Measurements from ENCODE around the gene EFCAB6. TPM values are rescaled to one million over a fixed set of nuclear protein-coding genes. Genes with fewer than 3 reads are reported as not detected.

EFCAB6 gene
- total RNA-seq, 1 experiment from 2014 or later: 0.21 TPM

DNA sequence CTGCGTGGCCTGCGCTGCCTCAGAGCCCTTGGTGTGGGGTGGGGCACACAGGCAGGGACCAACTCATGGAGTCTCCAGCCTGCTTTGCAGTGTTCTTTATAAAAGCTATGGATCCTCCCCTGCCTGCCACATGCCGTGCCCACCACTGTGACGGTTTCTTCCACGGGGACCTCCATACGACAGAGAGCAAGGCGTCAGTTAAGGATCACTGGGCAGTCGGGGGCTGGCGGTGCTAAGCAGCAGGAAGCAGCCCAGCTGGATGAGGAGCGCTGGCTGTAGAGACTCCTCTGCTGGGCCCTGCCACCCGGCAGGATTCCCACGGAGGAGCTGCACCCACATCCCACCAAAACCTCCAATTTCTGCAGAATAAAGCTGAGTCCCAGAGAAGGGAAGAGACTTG lies 23.1 kb upstream of the EFCAB6 start:
- TF ChIP-seq, protein P1, sequence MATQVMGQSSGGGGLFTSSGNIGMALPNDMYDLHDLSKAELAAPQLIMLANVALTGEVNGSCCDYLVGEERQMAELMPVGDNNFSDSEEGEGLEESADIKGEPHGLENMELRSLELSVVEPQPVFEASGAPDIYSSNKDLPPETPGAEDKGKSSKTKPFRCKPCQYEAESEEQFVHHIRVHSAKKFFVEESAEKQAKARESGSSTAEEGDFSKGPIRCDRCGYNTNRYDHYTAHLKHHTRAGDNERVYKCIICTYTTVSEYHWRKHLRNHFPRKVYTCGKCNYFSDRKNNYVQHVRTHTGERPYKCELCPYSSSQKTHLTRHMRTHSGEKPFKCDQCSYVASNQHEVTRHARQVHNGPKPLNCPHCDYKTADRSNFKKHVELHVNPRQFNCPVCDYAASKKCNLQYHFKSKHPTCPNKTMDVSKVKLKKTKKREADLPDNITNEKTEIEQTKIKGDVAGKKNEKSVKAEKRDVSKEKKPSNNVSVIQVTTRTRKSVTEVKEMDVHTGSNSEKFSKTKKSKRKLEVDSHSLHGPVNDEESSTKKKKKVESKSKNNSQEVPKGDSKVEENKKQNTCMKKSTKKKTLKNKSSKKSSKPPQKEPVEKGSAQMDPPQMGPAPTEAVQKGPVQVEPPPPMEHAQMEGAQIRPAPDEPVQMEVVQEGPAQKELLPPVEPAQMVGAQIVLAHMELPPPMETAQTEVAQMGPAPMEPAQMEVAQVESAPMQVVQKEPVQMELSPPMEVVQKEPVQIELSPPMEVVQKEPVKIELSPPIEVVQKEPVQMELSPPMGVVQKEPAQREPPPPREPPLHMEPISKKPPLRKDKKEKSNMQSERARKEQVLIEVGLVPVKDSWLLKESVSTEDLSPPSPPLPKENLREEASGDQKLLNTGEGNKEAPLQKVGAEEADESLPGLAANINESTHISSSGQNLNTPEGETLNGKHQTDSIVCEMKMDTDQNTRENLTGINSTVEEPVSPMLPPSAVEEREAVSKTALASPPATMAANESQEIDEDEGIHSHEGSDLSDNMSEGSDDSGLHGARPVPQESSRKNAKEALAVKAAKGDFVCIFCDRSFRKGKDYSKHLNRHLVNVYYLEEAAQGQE (IDR thresholded peaks at IDR 0.05; ENCODE audit: insufficient read depth in 1 of 2, low read depth in 2 of 2, low read length in 1 of 2): no peak
- no peak for TF ChIP-seq POLR2AphosphoS5 (IDR thresholded peaks at IDR 0.05; ENCODE audit: low read depth, low read length)
- TF ChIP-seq, protein P2, sequence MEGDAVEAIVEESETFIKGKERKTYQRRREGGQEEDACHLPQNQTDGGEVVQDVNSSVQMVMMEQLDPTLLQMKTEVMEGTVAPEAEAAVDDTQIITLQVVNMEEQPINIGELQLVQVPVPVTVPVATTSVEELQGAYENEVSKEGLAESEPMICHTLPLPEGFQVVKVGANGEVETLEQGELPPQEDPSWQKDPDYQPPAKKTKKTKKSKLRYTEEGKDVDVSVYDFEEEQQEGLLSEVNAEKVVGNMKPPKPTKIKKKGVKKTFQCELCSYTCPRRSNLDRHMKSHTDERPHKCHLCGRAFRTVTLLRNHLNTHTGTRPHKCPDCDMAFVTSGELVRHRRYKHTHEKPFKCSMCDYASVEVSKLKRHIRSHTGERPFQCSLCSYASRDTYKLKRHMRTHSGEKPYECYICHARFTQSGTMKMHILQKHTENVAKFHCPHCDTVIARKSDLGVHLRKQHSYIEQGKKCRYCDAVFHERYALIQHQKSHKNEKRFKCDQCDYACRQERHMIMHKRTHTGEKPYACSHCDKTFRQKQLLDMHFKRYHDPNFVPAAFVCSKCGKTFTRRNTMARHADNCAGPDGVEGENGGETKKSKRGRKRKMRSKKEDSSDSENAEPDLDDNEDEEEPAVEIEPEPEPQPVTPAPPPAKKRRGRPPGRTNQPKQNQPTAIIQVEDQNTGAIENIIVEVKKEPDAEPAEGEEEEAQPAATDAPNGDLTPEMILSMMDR (IDR thresholded peaks at IDR 0.05): no peak
- TF ChIP-seq SIN3A (IDR thresholded peaks at IDR 0.05; ENCODE audit: borderline replicate concordance, insufficient read depth, low read depth, low read length): no peak
- no peak for TF ChIP-seq TCF7L2 (IDR thresholded peaks at IDR 0.05; ENCODE audit: low read depth, low read length)
- DNase-seq (ENCODE audit: low read depth, low spot score): no peak
- in situ Hi-C loops (cut with HindIII; ENCODE audit: low pct_unique_long_range_greater_than_20kb, low sequenced_read_pairs): no loop called here
- POLR2A ChIA-PET: no interaction called here
- intact Hi-C loops (cut with micrococcal nuclease; ENCODE audit: unreplicated experiment): no loop called here
- BruUV-seq (replicated peaks): no TSS peak
- ATAC-seq: no peak
- Histone ChIP-seq H3K36me3 (ENCODE audit: control insufficient read depth, insufficient read depth, low read length) (no peaks in the 10 kb centered on the region), H3K27ac (ENCODE audit: low read length) (no peak overlapping the region), H3K27me3 (ENCODE audit: control insufficient read depth, insufficient read depth, low read length) (no peaks in the 10 kb centered on the region), H3K4me1 (ENCODE audit: control insufficient read depth, insufficient read depth, low read length) (no peaks in the 10 kb centered on the region), H3K9me3 (ENCODE audit: control insufficient read depth, insufficient read depth, low read depth, low read length) (no peaks in the 10 kb centered on the region), H3K4me3 (ENCODE audit: low read depth in 2 of 2, low read length in 2 of 2) (no peak overlapping the region)
- CTCF ChIA-PET: no interaction called here

DNA sequence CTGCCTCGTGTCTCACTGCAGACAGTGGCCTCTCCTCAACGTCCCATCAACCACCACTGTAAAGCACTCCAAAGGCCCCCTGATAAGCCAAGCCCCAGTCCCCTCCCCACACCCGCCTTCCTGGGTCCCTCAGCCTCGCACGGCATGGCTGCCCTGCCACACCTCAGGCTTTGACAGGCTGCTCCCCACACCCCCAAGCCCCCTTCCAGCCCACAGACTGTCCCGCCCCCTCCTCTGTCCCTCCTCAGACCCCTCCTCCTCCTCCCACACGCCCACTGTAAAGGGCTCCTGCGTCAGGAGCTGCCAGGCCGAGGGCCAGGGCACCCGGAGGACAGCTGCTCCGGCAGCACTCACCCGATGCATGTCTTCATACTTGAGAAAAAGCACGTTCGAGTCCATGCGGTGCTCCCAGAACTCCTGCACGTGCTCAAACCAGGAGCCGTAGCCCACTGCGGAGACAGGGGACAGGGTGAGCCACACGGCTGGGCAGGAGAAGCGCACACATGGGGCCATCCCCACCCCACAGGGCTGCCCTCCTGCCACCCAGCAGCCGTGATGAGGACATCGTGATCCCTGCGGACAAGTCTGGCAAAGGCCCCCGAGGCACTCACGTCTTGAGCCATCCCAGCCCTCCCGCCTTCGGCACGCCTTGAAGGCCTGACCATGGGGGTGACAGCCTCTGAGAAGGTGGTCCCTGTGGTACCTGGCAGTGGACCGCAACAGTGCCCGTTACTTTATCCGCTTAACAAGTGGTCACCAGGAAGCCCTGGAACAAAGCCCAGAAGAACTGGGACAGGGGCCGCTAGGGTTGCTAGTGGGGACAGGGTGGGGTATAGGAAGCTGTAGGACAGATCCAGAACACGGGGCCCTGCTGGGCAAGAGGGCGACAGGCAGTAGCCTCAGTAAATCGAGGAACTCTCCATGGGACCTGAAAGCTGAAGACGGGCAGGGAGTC lies 21.5 kb upstream of the EFCAB6 start:
- Histone ChIP-seq H3K36me3 (ENCODE audit: control insufficient read depth, insufficient read depth, low read length) (no peaks in the 10 kb centered on the region), H3K4me3 (ENCODE audit: low read depth in 2 of 2, low read length in 2 of 2) (no peak overlapping the region), H3K27ac (ENCODE audit: low read length) (no peak overlapping the region), H3K9me3 (ENCODE audit: control insufficient read depth, insufficient read depth, low read depth, low read length) (no peaks in the 10 kb centered on the region), H3K4me1 (ENCODE audit: control insufficient read depth, insufficient read depth, low read length) (no peaks in the 10 kb centered on the region), H3K27me3 (ENCODE audit: control insufficient read depth, insufficient read depth, low read length) (no peaks in the 10 kb centered on the region)
- BruUV-seq (replicated peaks): no TSS peak
- CTCF ChIA-PET: no interaction called here
- intact Hi-C loops (cut with micrococcal nuclease; ENCODE audit: unreplicated experiment) (no loop called here), in situ Hi-C loops (cut with HindIII; ENCODE audit: low pct_unique_long_range_greater_than_20kb, low sequenced_read_pairs) (no loop called here)
- ATAC-seq: no peak
- no peak for DNase-seq (ENCODE audit: low read depth, low spot score)
- POLR2A ChIA-PET: no interaction called here
- TF ChIP-seq SIN3A (IDR thresholded peaks at IDR 0.05; ENCODE audit: borderline replicate concordance, insufficient read depth, low read depth, low read length) (no peak), POLR2AphosphoS5 (IDR thresholded peaks at IDR 0.05; ENCODE audit: low read depth, low read length) (no peak), TCF7L2 (IDR thresholded peaks at IDR 0.05; ENCODE audit: low read depth, low read length) (no peak)
- TF ChIP-seq, protein P2 (IDR thresholded peaks at IDR 0.05): no peak
- TF ChIP-seq, protein P1 (IDR thresholded peaks at IDR 0.05; ENCODE audit: insufficient read depth in 1 of 2, low read depth in 2 of 2, low read length in 1 of 2): no peak
